ENCODE measurements around the gene CDH4. TPM values are rescaled to one million over a fixed set of nuclear protein-coding genes. Genes with fewer than 3 reads are reported as not detected.
A peak's percentile ranks its signal among the peaks of the same experiment; 100 is the strongest.

The CDH4 gene
- total RNA-seq, 1 donor from 2014 or later, result 0.05 TPM

GRCh38 chr20:61628480-61628879 is 376.4 kb downstream of the CDH4 start:
- intact Hi-C loops (cut with DNase I), result no loop called here
- ATAC-seq (ENCODE audit: poor library complexity), result no peak
- DNase-seq, result peak; percentile 28

DNA sequence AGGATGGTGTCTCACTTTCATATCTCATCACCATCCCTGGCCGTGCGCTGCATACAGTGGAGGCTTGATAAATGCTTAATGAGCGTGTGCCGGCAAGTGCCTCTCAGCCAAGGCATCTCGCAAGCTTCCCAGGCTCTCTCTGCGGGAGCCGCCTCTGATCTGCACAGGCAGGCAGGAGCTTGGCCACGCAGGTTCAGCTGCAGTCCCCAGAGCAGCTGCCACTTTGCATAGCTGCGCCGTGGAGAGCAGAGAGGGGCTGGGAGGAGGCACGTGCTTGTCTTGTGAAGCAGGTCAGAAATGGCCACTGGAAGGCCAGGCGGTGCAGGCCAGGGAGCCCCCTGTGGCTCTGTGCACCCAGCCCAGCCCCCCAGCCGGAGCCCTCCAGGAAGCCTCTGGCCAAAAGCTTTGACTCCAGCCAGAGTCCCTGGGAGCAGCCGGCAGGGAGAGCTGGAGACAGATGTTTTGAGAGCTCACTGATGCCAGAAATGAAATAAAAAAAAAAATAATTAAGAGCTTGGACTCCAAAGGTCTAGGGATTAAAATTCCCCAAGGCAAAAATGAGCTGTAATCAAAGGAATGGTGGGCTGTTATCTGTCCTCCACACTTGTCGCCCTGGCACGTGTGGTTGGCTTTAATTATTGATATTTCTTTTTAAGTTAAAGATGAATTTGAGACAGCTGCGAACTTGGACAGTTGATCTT is 377.0 kb downstream of the CDH4 start:
- peak; percentile 27 for ATAC-seq (ENCODE audit: poor library complexity)
- intact Hi-C loops (cut with DNase I), result no loop called here

GRCh38 chr20:61629602-61630390 is 377.7 kb downstream of the CDH4 start:
- DNase-seq (peak; percentile 35), ATAC-seq (ENCODE audit: poor library complexity) (no peak)
- intact Hi-C loops (cut with DNase I), result no loop called here

More for the DNA sequence above, 377.0 kb downstream of the CDH4 start:
- peak; percentile 33 for DNase-seq

DNA sequence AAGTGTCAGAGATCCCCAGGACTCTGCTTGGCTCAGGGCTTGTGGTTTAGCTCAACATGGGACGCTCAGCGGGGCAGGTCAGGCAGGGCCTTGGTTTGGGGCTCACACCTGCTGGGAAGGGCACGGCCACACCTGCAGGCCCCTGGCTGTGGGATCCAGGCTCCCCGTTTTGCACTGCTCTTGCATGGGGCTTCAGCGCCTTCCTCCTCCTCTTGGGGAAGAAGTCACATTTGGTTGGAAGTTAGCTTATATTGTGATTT is 378.3 kb downstream of the CDH4 start:
- peak; percentile 10 for DNase-seq
- intact Hi-C loops (cut with DNase I), result no loop called here
- no peak for ATAC-seq (ENCODE audit: poor library complexity)

GRCh38 chr20:61630816-61631215 is 378.8 kb downstream of the CDH4 start:
- intact Hi-C loops (cut with DNase I), result no loop called here
- ATAC-seq (ENCODE audit: poor library complexity), result no peak
- DNase-seq, result no peak

DNA sequence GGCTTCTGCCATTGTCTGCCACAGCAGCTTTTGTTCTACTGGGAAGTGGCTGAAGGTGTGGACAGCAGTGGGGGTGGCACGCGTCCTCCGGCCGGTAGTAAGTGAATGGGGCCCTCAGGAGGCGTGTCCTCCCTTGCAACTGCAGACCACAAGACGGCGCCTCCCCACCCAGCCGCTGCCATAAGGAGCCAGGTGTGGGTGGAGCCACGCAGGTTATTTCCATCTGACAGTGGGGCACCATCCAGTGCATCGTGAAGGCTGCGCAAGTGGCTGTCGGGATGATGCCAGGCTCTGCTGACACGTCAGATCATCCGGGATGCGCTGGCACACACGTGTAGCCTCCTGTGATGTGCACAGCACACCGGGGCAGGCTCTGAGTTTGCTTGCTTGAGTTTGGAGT is 379.7 kb downstream of the CDH4 start:
- intact Hi-C loops (cut with DNase I), result no loop called here
- no peak for ATAC-seq (ENCODE audit: poor library complexity)
- DNase-seq, result no peak

- DNase-seq (no peak), ATAC-seq (ENCODE audit: poor library complexity) (no peak)
- intact Hi-C loops (cut with DNase I), result no loop called here
Measured at GRCh38 chr20:61633004-61633403, 380.9 kb downstream of the CDH4 start.

GRCh38 chr20:61634376-61635145 is 382.5 kb downstream of the CDH4 start:
- ATAC-seq (ENCODE audit: poor library complexity), result no peak
- DNase-seq, result no peak
- intact Hi-C loops (cut with DNase I), result no loop called here

DNA sequence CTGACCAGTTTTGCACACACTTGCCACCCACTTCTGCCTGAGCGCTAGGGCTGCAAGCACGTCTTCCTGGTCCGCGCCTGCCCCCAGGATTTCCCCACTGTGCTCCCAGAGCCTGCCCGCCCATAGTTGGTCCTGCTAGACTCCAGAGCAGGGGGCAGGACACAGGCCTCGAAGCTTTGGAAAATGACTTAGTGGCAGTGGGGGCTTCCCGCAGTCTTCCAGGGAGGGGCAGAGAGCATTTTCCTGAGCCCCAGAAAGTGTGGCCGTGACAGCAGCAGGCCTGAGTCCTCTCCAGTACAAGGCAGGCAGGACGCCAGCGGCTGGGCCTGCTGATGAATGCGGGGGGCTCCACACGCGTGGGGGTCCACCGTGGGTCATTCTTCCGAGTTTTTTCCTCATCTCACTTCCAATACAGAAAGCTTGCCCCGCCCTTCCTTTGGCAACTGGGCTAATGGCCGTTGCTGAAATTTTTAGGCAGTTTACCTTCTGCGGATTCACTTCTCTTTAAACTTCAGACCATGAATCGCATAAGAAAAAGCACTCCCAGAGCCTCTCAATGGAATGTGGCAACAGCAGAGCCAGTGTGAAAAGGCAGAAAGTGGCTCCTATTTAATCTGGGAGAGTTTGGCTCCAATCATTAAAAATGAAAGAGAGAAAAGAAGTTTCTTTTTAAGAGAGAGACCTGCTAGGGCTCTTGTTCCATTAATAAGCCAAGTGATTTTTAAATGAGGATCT is 383.8 kb downstream of the CDH4 start:
- intact Hi-C loops (cut with DNase I), result no loop called here
- no peak for ATAC-seq (ENCODE audit: poor library complexity)
- DNase-seq, result peak; percentile 2

DNA sequence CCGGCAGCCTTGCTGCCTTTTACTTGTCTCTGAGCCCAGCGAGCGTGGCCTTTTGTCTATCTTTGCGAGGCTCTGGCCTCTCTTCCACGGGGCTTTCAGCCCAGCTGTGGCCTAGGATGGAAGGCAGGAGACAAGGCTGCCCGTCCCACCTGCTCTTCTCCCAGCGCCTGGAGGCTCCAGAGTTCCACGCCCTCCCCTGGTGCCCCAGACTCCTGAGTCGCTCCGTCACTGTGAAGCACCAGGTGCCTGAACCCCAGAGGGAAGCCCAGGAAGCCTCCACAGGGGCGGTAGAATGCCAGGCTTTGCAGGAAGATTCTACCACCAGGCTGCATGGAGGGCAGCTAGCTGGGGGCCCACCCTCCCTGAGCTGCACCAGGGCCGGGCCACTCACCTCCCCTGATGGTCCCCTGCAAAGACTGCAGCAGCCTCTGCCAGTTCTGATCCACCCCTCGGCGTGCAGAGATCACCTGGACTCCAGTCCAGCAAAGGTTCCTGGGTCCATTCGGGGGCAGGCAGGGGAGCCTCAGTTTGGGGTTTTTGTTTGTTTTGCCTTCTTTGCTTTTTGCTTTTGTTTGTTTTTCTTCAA is 384.6 kb downstream of the CDH4 start:
- intact Hi-C loops (cut with DNase I), result no loop called here
- ATAC-seq (ENCODE audit: poor library complexity) (no peak), DNase-seq (peak; percentile 15)

DNA sequence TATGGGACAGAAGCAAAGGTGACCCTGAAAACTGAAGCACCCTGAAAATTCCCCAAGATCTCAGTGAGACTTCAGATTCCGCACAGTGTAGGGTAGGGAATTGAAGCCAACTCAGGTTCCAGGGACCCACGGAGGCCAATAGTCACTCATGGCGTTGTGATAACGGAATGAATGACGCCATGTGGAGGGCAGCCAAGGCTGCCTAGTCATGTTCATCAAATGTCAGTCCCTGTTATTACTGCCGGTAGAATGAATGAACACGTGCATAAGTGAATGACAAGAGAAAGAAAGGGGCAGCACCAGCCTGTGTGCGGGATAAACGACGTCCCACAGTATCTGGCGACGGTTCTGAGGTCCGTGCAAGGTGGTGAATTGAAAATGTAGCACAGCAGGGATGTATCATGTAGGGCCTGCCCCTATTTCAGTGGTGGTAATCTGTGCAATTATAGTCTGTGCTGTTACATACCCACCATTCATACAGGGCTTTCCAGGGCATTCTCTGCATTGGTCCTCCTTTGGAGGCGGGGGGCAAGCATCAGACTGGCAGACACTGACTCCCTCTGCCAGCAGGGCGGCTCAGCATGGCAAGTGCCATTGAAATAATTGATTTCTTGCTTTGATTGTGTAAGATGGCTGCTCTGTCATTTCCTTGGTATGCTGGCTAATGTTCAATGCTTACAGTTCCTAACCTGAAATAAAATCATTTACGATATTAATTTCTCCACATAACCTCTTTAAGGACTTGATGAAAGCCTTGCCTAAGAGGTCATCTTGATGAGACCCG is 386.9 kb downstream of the CDH4 start:
- intact Hi-C loops (cut with DNase I), result no loop called here
- no peak for ATAC-seq (ENCODE audit: poor library complexity)
- peak; percentile 7 for DNase-seq

GRCh38 chr20:61640131-61640870 is 388.2 kb downstream of the CDH4 start:
- intact Hi-C loops (cut with DNase I), result no loop called here
- DNase-seq, result peak; percentile 27

DNA sequence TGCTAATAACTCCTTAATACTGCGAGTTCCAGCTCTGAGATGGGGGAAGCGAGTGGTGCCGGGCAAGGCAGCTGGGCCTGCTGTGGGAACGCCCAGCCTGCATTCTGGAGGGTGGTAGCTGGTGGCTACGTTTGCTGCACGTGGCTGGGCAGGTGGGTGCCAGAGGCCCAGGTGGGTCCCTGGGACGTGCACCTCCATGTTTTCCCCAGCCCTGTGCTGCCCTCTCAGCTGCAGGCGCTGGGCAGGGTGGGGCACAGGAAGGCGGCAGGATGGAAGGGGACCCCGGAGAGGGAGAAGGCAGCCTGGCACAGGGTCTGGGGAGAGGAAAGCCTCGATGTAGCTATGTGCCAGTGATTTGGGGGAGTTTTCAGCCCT is 388.8 kb downstream of the CDH4 start:
- peak; percentile 10 for DNase-seq
- intact Hi-C loops (cut with DNase I), result no loop called here
- ATAC-seq (ENCODE audit: poor library complexity), result no peak

More at GRCh38 chr20:61640131-61640870, 388.2 kb downstream of the CDH4 start:
- no peak for ATAC-seq (ENCODE audit: poor library complexity)

GRCh38 chr20:61643656-61644377 is 391.8 kb downstream of the CDH4 start:
- DNase-seq, result peak; percentile 71
- intact Hi-C loops (cut with DNase I), result no loop called here
- ATAC-seq (ENCODE audit: poor library complexity), result peak; percentile 81

GRCh38 chr20:61644378-61645076 is 392.5 kb downstream of the CDH4 start:
- DNase-seq (peak; percentile 40), ATAC-seq (ENCODE audit: poor library complexity) (peak; percentile 30)
- intact Hi-C loops (cut with DNase I), result no loop called here

DNA sequence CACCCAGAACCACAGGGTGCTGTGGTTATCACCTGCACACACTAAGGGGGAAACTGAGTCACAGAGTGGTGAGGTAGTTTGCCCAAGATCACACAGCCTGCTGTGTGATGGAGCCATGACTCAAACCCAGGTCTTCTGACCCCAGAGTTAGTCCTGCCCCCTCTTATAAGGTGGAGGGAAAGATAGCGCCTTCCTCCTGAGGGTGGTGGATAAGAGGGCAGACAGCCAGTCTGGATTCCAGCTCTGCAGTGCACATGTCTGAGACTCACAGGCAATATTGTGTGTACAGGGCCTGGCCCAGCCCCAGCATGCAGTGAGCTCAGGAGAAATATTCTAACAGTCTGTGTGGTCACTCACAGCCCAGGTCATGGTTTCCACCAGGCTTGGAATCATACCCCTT is 393.7 kb downstream of the CDH4 start:
- ATAC-seq (ENCODE audit: poor library complexity) (no peak), DNase-seq (no peak)
- intact Hi-C loops (cut with DNase I), result no loop called here
